ENCODE data around the gene ZRANB1. TPM values are rescaled to one million over a fixed set of nuclear protein-coding genes. Genes with fewer than 3 reads are reported as not detected.

The ZRANB1 gene
- total and polyA plus RNA-seq, 8 donors: 15.3 to 31.5 (median 27.0) TPM

GRCh38 chr10:124898471-124898870 is 43.5 kb upstream of the ZRANB1 start:
- intact Hi-C loops (cut with DNase I): no loop called here
- no peaks in the 10 kb centered on the region for H3K4me1 ChIP-seq
- H3K9me3 ChIP-seq: no peaks in the 10 kb centered on the region
- H3K36me3 ChIP-seq: no peaks in the 10 kb centered on the region
- peaks cover 0 to 21% of the 10 kb centered on the region in 2 donors for H3K27me3 ChIP-seq
- H3K4me3 ChIP-seq: no peak overlapping the region
- DNase-seq (no peak), ATAC-seq (no peak)
- TF ChIP-seq, protein P1, sequence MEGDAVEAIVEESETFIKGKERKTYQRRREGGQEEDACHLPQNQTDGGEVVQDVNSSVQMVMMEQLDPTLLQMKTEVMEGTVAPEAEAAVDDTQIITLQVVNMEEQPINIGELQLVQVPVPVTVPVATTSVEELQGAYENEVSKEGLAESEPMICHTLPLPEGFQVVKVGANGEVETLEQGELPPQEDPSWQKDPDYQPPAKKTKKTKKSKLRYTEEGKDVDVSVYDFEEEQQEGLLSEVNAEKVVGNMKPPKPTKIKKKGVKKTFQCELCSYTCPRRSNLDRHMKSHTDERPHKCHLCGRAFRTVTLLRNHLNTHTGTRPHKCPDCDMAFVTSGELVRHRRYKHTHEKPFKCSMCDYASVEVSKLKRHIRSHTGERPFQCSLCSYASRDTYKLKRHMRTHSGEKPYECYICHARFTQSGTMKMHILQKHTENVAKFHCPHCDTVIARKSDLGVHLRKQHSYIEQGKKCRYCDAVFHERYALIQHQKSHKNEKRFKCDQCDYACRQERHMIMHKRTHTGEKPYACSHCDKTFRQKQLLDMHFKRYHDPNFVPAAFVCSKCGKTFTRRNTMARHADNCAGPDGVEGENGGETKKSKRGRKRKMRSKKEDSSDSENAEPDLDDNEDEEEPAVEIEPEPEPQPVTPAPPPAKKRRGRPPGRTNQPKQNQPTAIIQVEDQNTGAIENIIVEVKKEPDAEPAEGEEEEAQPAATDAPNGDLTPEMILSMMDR (IDR thresholded peaks at IDR 0.05): no peak
- no peak overlapping the region for H3K27ac ChIP-seq

DNA sequence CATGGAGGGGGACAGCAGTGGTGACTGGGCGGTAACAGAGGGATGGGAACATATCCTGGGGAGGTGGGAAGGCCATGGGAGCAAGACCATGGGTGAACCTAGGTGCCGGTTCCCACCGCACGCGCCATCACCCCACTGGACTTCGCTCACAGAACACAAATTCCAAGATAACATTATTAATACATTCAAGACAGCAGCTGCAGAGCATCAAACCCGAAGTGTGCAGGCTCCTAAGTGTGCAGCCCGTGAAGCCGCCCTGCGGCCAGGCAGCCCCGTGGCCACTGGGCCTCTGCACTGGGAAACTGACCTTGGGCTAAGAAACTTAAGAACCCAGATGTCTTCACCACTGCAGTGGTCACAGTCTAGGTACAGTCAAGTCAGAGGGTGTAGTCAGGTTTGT is 42.8 kb upstream of the ZRANB1 start:
- no peaks in the 10 kb centered on the region for H3K36me3 ChIP-seq
- DNase-seq (no peak), ATAC-seq (no peak)
- H3K27ac ChIP-seq: no peak overlapping the region
- TF ChIP-seq, protein P1 (IDR thresholded peaks at IDR 0.05): no peak
- intact Hi-C loops (cut with DNase I): no loop called here
- no peaks in the 10 kb centered on the region for H3K4me1 ChIP-seq
- H3K27me3 ChIP-seq: peaks cover 0 to 21% of the 10 kb centered on the region in 2 donors
- no peak overlapping the region for H3K4me3 ChIP-seq
- H3K9me3 ChIP-seq: no peaks in the 10 kb centered on the region

GRCh38 chr10:124902462-124902861 is 39.5 kb upstream of the ZRANB1 start:
- Histone ChIP-seq H3K27me3 (peaks cover 0 to 17% of the 10 kb centered on the region in 2 donors), H3K4me1 (no peaks in the 10 kb centered on the region), H3K9me3 (no peaks in the 10 kb centered on the region), H3K4me3 (no peak overlapping the region), H3K27ac (no peak overlapping the region), H3K36me3 (no peaks in the 10 kb centered on the region)
- intact Hi-C loops (cut with DNase I): no loop called here
- ATAC-seq: no peak
- TF ChIP-seq, protein P1 (IDR thresholded peaks at IDR 0.05): no peak
- DNase-seq: no peak

DNA sequence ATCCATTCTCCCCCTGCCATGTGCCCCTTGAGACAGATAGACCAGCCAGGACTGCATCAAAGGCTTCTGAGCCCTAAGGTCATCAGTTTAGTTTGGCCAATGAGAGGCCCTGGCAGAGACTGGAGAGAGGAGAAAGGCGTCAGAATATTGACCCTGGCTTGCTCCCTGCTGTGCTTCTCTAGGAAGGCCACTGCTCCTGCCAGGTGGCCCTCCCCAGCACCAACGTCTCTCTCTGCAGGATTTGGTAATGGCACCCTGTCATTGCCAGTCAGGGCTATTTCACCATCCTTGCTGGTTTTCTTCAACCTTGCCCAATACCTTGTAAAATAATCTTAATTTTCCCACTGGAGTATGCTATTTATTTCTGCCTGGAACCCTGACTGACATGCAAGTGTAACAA is 38.8 kb upstream of the ZRANB1 start:
- TF ChIP-seq, protein P1 (IDR thresholded peaks at IDR 0.05): no peak
- DNase-seq (no peak), ATAC-seq (no peak)
- H3K27ac ChIP-seq: no peak overlapping the region
- intact Hi-C loops (cut with DNase I): no loop called here
- H3K36me3 ChIP-seq: no peaks in the 10 kb centered on the region
- no peaks in the 10 kb centered on the region for H3K4me1 ChIP-seq
- no peaks in the 10 kb centered on the region for H3K9me3 ChIP-seq
- H3K27me3 ChIP-seq: peaks cover 0 to 11% of the 10 kb centered on the region in 2 donors
- H3K4me3 ChIP-seq: no peak overlapping the region

GRCh38 chr10:124904796-124905195 is 37.1 kb upstream of the ZRANB1 start:
- Histone ChIP-seq H3K4me1 (no peaks in the 10 kb centered on the region), H3K27ac (no peak overlapping the region), H3K4me3 (no peak overlapping the region), H3K36me3 (no peaks in the 10 kb centered on the region), H3K27me3 (peaks cover 0 to 3% of the 10 kb centered on the region in 2 donors), H3K9me3 (no peaks in the 10 kb centered on the region)
- DNase-seq (no peak), ATAC-seq (no peak)
- intact Hi-C loops (cut with DNase I): no loop called here
- TF ChIP-seq, protein P1 (IDR thresholded peaks at IDR 0.05): no peak

Measured in left lung (tissue), 10 donors.